HTR-8/SVneo (cell line): ENCODE results near the gene UBE2E2.

Experiments
- DNase-seq: peaks from one replicate; pipeline ENCODE4 v3.0.0; 2011; ENCODE audit warnings: low spot score, mixed read lengths; ENCODE audit not compliant: insufficient read length
- FAIRE-seq: peaks from 2 replicates; lab custom pipeline; 2011; peaks lifted over from hg19 to GRCh38; lab: Jason Lieb, UNC

UBE2E2 gene

DNA sequence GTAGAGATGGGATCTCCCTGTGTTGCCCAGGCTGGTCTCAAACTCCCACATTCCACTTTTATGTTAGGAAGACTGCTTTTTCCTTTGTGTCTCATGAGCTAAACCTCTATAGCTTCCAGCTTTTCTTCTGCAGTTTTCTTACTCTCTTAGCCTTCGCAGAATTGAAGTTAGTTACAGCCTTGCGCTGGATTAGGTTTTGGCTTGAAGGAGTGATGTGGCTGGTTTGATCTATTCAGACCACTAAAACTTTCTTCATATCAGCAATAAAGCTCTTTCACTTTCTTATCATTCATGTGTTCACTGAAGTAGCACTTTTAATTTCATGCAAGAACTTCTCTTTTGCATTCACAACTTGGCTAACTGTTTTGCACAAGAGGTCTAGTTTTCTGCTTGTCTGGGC lies 254.6 kb downstream of the UBE2E2 start:
- no peak for FAIRE-seq

GRCh38 chr3:23459465-23459864 lies 256.3 kb downstream of the UBE2E2 start:
- DNase-seq = no peak
- FAIRE-seq = no peak

More for the DNA sequence above, 254.6 kb downstream of the UBE2E2 start:
- no peak for DNase-seq

- no peak for FAIRE-seq
- DNase-seq = no peak
Observed at GRCh38 chr3:23459889-23460546, 256.9 kb downstream of the UBE2E2 start.

- FAIRE-seq (no peak), DNase-seq (no peak)
Observed at GRCh38 chr3:23461069-23461468, 257.9 kb downstream of the UBE2E2 start.

- no peak for FAIRE-seq
- DNase-seq = no peak
Observed at GRCh38 chr3:23463791-23464190, 260.7 kb downstream of the UBE2E2 start.

DNA sequence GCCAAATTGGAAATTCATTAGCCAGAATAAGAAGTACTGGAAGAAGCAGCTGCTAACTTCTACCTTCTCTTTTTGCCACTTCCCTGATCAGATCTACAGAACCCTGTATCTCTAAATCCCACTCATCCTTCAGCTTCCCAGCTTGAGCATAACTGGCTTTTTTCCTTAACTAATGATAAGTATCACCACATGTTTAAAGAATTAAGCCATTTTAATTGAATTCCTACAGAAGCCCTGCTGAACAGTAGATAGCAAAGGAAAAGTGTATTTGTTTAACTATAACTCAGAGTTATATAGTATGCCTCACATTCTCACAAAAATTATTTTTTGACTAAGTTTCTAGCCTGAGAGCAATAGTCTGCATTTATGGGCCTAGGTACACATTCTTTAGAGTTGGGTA lies 262.4 kb downstream of the UBE2E2 start:
- FAIRE-seq = no peak

GRCh38 chr3:23468203-23468602 lies 265.1 kb downstream of the UBE2E2 start:
- FAIRE-seq (no peak), DNase-seq (no peak)

More for the DNA sequence above, 262.4 kb downstream of the UBE2E2 start:
- no peak for DNase-seq

GRCh38 chr3:23474580-23475357 lies 271.6 kb downstream of the UBE2E2 start:
- no peak for DNase-seq
- FAIRE-seq = no peak

DNA sequence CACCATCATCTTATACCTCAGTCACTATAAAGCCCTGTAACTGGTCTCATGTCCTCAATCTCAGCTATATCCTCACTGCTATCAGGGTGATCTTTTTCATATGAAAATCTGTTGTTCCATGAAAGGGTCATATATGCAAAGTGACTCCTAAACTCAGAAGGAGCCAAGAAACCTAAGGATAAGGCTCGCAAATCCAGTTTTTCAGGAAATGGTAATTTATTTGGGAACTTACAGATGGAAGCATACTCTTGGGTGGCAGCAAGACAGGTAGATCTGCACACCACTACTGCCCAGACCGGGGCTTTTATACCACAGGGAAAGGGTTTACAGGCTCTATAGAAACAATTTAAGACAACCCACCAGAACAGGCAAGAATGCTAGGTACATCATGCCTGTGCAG lies 272.3 kb downstream of the UBE2E2 start:
- DNase-seq (no peak), FAIRE-seq (no peak)

DNA sequence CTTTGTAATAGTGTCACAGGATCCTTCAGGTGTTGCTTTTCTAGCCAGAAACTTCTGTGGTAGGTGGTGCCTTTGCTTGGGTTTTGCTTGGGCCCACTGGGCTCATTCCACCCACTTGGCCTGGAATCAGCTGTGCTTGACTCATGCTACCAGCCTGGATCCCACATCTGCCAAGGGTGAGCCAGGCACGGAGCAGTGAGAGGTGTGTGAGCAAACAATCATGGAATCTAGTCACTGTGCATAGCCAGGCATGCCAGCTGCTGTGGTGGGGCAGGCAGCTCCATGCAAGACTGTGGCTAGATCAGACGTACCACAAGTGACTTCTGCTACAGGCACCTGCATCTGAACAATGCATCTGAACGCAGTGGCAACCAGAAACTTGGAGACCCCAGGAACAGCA lies 275.9 kb downstream of the UBE2E2 start:
- FAIRE-seq (no peak), DNase-seq (no peak)

GRCh38 chr3:23479615-23480328 lies 276.6 kb downstream of the UBE2E2 start:
- FAIRE-seq = no peak
- DNase-seq = no peak

- no peak for FAIRE-seq
Observed at GRCh38 chr3:23480329-23480714, 277.2 kb downstream of the UBE2E2 start.

DNA sequence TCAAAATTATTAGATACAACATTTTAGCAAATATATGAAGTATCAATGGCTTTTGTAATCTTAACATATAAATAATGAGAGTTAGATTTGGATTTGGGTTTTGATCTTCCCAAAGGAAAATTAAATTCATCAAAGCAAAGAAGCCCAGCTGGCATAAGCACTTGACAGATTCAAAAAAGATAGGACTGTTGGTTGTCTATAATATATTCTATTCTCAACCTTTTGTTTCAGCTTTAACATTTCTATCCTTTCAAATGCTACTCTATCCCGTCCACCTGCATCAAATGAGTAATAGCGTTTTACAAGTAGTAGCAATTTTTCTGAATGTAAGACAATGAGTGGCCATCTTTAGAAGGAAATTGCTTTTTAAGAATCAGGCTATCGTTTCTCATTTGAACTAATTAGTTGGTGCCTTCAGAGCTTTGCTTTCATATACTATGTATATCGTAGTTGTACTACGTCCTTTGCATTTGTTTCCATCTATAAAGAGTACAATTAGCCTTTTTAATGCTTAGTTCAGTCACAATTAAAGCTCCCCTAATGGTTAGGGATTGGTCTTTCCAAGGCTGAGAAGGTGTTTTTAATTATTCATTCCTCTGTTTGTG lies 278.0 kb downstream of the UBE2E2 start:
- FAIRE-seq (no peak), DNase-seq (no peak)

More at GRCh38 chr3:23480329-23480714, 277.2 kb downstream of the UBE2E2 start:
- DNase-seq = no peak

DNA sequence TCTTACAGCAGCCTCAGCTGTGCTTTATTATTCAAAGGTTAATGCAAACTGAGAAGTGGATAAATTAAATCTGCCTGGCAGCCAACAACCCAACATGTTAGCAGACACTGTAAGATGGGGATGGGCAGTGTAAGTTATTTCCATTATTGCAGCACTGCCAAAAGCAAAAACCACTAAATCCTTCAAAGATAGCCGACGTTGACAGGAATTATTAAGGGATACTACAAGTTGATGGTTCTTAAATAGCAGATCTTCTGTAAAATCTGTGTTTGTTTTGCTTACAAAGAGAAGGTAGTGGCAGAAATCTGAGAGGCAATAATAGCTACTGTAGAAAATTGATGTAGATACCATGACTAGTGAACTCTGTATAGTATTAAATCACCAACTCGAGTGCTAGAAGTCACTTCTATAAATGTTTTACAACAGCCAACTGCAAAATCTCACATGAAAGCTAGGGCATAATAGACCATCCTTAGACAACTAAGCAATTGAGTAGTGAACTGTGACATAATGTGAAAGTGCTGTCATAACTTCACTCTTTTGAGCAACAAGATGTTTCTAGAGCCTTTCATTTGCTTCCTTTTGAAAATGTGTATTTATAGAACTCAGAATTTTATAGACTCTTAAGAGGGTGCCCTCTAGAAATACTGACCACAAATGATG lies 278.6 kb downstream of the UBE2E2 start:
- DNase-seq (no peak), FAIRE-seq (no peak)

- DNase-seq = no peak
- no peak for FAIRE-seq
Observed at GRCh38 chr3:23484386-23484785, 281.3 kb downstream of the UBE2E2 start.

DNA sequence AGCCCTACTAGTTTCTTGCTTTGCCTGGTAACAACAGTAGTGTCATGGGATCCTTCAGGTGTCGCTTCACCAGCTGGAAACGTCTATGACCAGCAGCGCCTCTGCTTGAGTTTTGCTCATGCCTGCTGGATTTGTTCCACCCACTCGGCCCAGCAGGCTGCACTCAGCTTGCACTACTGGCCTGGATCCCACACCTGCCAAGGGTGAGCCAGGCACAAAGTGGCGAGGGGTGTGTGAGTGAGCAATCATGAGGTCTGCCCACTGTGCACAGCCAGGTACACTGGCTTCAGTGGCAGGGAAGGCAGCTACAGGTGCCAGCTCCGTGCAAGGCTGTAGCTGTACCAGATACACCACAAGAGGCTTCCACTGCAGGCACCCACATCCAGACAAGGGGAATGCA lies 282.8 kb downstream of the UBE2E2 start:
- DNase-seq (no peak), FAIRE-seq (peak; percentile 28)

DNA sequence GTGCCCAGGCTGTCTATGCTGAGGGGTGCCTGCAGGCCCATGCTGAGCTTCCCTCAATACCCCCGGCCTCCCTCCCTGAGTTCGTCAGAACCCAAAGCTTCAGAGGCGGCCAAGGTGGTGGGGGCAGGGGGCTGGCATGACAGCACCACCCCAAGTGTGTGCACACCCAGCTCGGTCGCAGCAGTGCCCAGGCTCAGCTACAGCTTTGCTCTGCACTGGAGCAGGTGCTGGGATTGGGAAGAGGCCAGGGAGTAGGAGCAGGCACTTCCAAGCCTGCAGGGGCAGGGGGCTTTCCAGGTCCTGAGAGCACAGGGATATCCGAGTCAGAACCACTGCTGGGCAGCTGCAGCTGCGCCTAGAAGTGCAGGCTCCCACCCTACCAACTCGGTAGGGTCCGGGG lies 283.9 kb downstream of the UBE2E2 start:
- no peak for FAIRE-seq
- no peak for DNase-seq

DNA sequence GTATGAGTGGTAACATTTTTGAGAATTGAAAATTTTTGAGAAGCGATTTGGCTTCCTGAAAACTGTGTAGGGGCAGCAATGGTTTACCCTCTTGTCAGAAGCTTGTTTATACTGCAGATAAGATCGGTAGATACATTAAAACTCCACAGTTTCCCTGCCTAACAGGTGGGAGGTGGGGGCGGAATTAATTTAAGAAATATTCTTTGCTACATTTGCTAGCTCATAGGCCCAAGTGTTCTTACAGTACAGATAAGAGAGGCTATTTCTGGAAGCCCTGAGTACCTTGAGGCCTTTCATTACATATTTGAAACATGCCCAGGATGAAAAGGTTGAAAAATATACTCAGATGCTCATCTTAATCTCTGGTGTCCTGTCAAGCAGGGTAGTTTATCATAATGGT lies 285.5 kb downstream of the UBE2E2 start:
- FAIRE-seq = no peak
- DNase-seq = no peak

DNA sequence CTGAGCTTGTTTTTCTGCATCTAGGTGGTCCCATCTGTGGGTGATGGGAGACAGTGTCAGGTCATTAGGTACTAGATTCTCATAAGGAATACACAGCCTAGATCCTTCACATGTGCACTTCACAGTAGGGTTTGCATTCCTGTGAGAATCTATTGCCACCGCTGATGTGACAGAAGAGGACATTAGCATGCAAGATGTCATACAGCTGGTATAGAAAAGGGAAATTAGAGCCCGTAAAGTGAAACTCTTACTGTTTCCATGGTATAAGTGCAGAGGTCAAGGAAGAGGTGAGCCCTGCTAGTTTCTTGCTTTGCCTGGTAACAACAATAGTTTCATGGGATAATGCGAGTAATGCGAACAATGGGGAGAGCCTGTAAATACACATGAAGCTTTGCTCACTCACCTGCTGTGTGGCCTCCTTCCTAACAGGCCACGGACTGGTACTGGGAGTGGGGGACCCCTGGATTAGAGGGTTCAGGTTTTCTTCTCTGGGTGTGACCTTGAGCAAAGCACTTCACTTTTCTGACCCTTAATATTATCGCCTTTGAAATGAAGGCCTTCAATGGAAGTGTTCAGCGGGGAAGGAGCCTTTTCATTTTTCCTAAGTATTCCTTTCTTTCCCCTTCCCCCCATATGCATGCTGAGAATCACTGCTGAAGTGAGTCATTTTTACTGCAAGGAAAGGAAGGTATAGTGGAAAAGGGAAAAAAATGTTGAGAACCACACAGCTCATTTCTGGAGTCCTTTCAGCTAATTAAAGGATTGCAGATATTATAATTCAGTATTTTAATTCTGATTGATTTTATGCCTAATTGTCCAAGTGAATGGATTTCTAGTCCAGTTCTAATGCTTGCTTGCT lies 286.4 kb downstream of the UBE2E2 start:
- DNase-seq = no peak
- no peak for FAIRE-seq
